K562 (cell line): ENCODE data around the gene GOLGA2. TPM values are rescaled to one million over a fixed set of nuclear protein-coding genes. Genes with fewer than 3 reads are reported as not detected.

Experiments
- CREM ChIP-seq: IDR thresholded peaks from 2 replicates; pipeline ENCODE4 v1.6.1; 2014; ENCODE audit warnings: antibody characterized with exemption, low read depth
- HNRNPL ChIP-seq: fragments of 200-400 bp; formaldehyde crosslinking; IDR thresholded peaks from 2 replicates; pipeline ENCODE4 v1.6.1; 2017; ENCODE audit warnings: low read depth, mild to moderate bottlenecking, low read length
- NCOR1 ChIP-seq: fragments of 450-650 bp; IDR thresholded peaks from 2 replicates; pipeline ENCODE4 v1.6.1; 2016; ENCODE audit warnings: mild to moderate bottlenecking, moderate library complexity
- RBFOX2 ChIP-seq: fragments of 200-400 bp; formaldehyde crosslinking; IDR thresholded peaks from 2 replicates; pipeline ENCODE4 v1.6.1; 2017; ENCODE audit warnings: low read depth, mild to moderate bottlenecking, low read length, moderate library complexity
- RCOR1 ChIP-seq, 2 experiments: IDR thresholded peaks; 2 replicates each; pipeline ENCODE4 v1.6.1; 2012; ENCODE audit warnings: low read depth in 2 of 2, low read length in 2 of 2, borderline replicate concordance in 1 of 2, improper control_type of control experiment in 1 of 2
- TBL1XR1 ChIP-seq, 2 experiments: IDR thresholded peaks; 2 replicates each; pipeline ENCODE4 v1.6.1; 2012; ENCODE audit warnings: improper control_type of control experiment in 2 of 2, low read length in 2 of 2, mild to moderate bottlenecking in 1 of 2
- TFAM ChIP-seq: fragments of 250-450 bp; sonication (Bioruptor Pico); conservative IDR thresholded peaks from 2 replicates; pipeline ENCODE4 v1.5.0; 2021; ENCODE audit warnings: mild to moderate bottlenecking, moderate library complexity
- TSC22D4 ChIP-seq: fragments of 450-650 bp; IDR thresholded peaks from 2 replicates; pipeline ENCODE4 v1.6.1; 2016; ENCODE audit warnings: missing genetic modification characterization, missing biosample characterization, control low read depth
- ZNF133 ChIP-seq: fragments of 250-450 bp; sonication (Bioruptor Pico); IDR thresholded peaks from 2 replicates; pipeline ENCODE4 v1.4.0; 2020; ENCODE audit warnings: mild to moderate bottlenecking
- ZNF23 ChIP-seq: fragments of 250-450 bp; sonication (Bioruptor Pico); IDR thresholded peaks from 2 replicates; pipeline ENCODE4 v1.4.0; 2020; ENCODE audit warnings: mild to moderate bottlenecking
- ZNF699 ChIP-seq: fragments of 250-450 bp; sonication (Bioruptor Pico); IDR thresholded peaks from 2 replicates; pipeline ENCODE4 v1.8.0; 2021; ENCODE audit warnings: mild to moderate bottlenecking, moderate library complexity; ENCODE audit not compliant: insufficient replicate concordance
- polyA plus RNA-seq, 8 experiments: library from polyadenylated mRNA; depleted of rRNA in 4 of 8; stranded (reverse) in 5 of 8; unstranded in 3 of 8; fragments of >200 nt; fragmentation: Nextera tagmentation in 2 of 8; fragmentation: Illumina TruSeq in 1 of 8; extraction: Ambion mirVana in 2 of 8; extraction: Trizol in 1 of 8; gene quantifications; 2 replicates each; pipeline versions ENCODE4 v1.2.1 to v1.2.3, GENCODE V29; 2011 to 2014; ENCODE audit warnings: inconsistent platforms in 1 of 8, missing spikeins in 1 of 8
- total RNA-seq, 7 experiments: library from RNA; depleted of rRNA in 6 of 7; stranded (reverse); fragments of >200 nt in 6 of 7; fragmentation: Illumina TruSeq in 2 of 7; extraction: Trizol in 2 of 7; gene quantifications; 2 replicates each; pipeline versions ENCODE4 v1.2.1 to v1.2.3, GENCODE V29; 2011 to 2021; ENCODE audit warnings: low replicate concordance in 1 of 7
- TF ChIP-seq, protein P1 (sequence below): fragments of 250-450 bp; sonication (Bioruptor Pico); IDR thresholded peaks from 2 replicates; pipeline ENCODE4 v1.8.0; 2022; ENCODE audit warnings: moderate library complexity, mild to moderate bottlenecking, inconsistent platforms
- TF ChIP-seq, protein P2 (sequence below): fragments of 200-800 bp; sonication (Bioruptor generic); IDR thresholded peaks from 2 replicates; pipeline ENCODE4 v1.6.1; 2017; ENCODE audit warnings: missing genetic modification characterization, missing compliant biosample characterization
- TF ChIP-seq, protein P3 (sequence below), 2 experiments: fragments of 450-650 bp; formaldehyde crosslinking in 1 of 2; IDR thresholded peaks; 2 replicates each; pipeline versions ENCODE4 v1.4.0 to v1.6.1; 2014 to 2020; ENCODE audit warnings: mild to moderate bottlenecking in 2 of 2, borderline replicate concordance in 1 of 2, low read depth in 1 of 2

The GOLGA2 gene
- total and polyA plus RNA-seq, 9 of the 15 experiments (the other 6 are each of a cell fraction or from before 2014, with no cell fraction given): 15.7 to 138 (median 76.0) TPM

DNA sequence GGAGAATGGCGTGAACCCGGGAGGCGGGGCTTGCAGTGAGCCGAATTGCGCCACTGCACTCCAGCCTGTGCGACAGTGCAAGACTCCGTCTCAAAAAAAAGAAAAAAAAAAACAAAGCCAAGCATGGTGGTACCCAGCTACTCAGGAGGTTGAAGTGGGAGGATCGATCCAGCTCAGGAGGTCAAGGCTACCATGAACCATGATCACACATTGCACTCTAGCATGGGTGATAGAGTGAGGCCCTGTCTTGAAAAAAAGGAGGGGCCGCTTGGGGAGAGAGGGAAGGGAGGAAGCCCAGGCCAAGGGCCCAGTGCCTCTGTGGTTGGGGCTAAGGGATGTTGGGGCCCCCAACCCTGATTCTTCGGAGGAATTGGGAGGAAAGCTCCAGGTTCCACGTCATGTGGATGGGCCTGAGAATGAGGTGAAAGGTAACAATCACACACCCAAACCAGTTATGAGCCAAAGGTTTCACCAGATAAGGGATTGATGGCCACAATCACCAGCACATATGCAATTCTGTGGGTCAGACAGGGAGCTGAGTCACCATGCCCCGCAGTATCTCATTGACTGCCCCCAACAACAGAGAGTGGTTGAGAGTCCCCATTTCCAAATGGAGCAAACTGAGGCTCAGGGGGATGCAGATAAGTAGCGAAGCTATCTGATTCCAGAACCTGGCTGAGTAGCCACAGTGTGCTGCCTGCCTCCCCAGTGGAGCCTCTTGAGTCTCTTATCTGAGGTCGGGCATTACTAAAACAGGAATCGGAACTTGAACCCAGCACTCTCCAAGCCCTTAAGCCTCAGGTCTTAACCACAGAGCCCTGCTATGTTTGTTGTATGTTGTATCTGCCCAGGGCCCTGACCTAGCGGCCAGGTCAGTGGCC is 20.8 kb upstream of the GOLGA2 start (continued):
- TF ChIP-seq, protein P1, sequence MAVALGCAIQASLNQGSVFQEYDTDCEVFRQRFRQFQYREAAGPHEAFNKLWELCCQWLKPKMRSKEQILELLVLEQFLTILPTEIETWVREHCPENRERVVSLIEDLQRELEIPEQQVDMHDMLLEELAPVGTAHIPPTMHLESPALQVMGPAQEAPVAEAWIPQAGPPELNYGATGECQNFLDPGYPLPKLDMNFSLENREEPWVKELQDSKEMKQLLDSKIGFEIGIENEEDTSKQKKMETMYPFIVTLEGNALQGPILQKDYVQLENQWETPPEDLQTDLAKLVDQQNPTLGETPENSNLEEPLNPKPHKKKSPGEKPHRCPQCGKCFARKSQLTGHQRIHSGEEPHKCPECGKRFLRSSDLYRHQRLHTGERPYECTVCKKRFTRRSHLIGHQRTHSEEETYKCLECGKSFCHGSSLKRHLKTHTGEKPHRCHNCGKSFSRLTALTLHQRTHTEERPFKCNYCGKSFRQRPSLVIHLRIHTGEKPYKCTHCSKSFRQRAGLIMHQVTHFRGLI (CRISPR knock-in tag): no peak
- no peak for TF ChIP-seq TFAM (CRISPR knock-in tag)
- no peak for TF ChIP-seq ZNF699 (CRISPR knock-in tag)
- TF ChIP-seq HNRNPL: 0 out of 2 replicates have a peak, but pooled peaks have one; percentile 32
- no peak for TF ChIP-seq RBFOX2
- TF ChIP-seq, protein P2, sequence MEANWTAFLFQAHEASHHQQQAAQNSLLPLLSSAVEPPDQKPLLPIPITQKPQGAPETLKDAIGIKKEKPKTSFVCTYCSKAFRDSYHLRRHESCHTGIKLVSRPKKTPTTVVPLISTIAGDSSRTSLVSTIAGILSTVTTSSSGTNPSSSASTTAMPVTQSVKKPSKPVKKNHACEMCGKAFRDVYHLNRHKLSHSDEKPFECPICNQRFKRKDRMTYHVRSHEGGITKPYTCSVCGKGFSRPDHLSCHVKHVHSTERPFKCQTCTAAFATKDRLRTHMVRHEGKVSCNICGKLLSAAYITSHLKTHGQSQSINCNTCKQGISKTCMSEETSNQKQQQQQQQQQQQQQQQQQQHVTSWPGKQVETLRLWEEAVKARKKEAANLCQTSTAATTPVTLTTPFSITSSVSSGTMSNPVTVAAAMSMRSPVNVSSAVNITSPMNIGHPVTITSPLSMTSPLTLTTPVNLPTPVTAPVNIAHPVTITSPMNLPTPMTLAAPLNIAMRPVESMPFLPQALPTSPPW (CRISPR knock-in tag): peak; percentile 72
- TF ChIP-seq TSC22D4 (tag): no peak
- no peak for TF ChIP-seq NCOR1
- TF ChIP-seq ZNF23 (CRISPR knock-in tag): no peak
- TF ChIP-seq RCOR1 (IDR thresholded peaks at IDR 0.05; ENCODE audit: borderline replicate concordance in 1 of 2, low read depth in 2 of 2, low read length in 2 of 2): peak; percentile 80 to 99; a peak in 3 of 4 replicates
- no peak for TF ChIP-seq CREM
- TF ChIP-seq ZNF133: no peak
- TF ChIP-seq, protein P3, sequence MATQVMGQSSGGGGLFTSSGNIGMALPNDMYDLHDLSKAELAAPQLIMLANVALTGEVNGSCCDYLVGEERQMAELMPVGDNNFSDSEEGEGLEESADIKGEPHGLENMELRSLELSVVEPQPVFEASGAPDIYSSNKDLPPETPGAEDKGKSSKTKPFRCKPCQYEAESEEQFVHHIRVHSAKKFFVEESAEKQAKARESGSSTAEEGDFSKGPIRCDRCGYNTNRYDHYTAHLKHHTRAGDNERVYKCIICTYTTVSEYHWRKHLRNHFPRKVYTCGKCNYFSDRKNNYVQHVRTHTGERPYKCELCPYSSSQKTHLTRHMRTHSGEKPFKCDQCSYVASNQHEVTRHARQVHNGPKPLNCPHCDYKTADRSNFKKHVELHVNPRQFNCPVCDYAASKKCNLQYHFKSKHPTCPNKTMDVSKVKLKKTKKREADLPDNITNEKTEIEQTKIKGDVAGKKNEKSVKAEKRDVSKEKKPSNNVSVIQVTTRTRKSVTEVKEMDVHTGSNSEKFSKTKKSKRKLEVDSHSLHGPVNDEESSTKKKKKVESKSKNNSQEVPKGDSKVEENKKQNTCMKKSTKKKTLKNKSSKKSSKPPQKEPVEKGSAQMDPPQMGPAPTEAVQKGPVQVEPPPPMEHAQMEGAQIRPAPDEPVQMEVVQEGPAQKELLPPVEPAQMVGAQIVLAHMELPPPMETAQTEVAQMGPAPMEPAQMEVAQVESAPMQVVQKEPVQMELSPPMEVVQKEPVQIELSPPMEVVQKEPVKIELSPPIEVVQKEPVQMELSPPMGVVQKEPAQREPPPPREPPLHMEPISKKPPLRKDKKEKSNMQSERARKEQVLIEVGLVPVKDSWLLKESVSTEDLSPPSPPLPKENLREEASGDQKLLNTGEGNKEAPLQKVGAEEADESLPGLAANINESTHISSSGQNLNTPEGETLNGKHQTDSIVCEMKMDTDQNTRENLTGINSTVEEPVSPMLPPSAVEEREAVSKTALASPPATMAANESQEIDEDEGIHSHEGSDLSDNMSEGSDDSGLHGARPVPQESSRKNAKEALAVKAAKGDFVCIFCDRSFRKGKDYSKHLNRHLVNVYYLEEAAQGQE (IDR thresholded peaks at IDR 0.05; ENCODE audit: borderline replicate concordance): no peak
- TF ChIP-seq, protein P3 (CRISPR knock-in tag; IDR thresholded peaks at IDR 0.05; ENCODE audit: low read depth): 0 out of 2 replicates have a peak, but pooled peaks have one; percentile 44
- TF ChIP-seq TBL1XR1 (IDR thresholded peaks at IDR 0.05; ENCODE audit: low read length in 2 of 2): peak in 1 of 2 experiments; percentile 99; a peak in 2 of 4 replicates
